ENCODE results near the gene ACSL6. TPM values are rescaled to one million over a fixed set of nuclear protein-coding genes. Genes with fewer than 3 reads are reported as not detected.

The ACSL6 gene
- total RNA-seq, 1 donor from 2014 or later: 0.59 TPM

DNA sequence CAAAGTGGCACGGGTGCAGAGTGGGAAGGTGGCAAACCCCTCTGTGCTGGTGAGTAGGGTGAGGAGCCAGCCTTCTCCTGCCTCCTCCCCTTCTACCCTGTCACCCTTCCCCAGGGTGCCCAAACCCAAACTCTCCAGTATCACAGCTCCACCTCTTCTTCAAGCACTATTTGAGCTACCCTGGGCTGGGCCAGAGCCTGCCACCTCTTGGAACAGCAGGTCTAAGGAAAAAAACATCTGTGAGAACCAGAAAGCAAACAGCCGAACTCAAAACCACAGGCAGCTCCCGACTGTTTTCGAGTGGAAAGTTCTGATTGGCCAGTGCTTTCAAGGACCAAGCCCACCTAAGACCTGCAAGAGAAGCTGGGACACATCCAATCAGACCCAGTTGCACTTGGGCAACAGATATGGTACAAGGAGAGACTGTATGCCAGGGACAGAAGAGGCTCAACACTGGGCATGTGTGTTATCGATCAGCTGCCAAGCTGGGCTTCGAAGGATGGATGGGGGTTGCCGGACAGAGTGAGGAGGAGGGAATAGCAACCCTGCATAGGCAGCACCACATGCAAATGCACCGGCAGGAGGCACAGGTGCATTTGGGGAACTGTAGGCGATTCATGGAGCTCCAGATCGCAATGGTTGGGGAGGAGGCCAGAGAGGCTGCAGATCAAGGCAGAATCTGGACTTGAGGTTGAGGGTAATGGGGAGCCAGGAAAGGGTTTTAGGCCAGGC lies 19.7 kb downstream of the ACSL6 start:
- no peaks in the 10 kb centered on the region for H3K9me3 ChIP-seq
- DNase-seq (peak; percentile 22), ATAC-seq (no peak)
- H3K4me3 ChIP-seq: no peak overlapping the region
- H3K27me3 ChIP-seq (ENCODE audit: low read depth): no peaks in the 10 kb centered on the region
- no peaks in the 10 kb centered on the region for H3K36me3 ChIP-seq
- no peak overlapping the region for H3K27ac ChIP-seq
- TF ChIP-seq, protein P1, sequence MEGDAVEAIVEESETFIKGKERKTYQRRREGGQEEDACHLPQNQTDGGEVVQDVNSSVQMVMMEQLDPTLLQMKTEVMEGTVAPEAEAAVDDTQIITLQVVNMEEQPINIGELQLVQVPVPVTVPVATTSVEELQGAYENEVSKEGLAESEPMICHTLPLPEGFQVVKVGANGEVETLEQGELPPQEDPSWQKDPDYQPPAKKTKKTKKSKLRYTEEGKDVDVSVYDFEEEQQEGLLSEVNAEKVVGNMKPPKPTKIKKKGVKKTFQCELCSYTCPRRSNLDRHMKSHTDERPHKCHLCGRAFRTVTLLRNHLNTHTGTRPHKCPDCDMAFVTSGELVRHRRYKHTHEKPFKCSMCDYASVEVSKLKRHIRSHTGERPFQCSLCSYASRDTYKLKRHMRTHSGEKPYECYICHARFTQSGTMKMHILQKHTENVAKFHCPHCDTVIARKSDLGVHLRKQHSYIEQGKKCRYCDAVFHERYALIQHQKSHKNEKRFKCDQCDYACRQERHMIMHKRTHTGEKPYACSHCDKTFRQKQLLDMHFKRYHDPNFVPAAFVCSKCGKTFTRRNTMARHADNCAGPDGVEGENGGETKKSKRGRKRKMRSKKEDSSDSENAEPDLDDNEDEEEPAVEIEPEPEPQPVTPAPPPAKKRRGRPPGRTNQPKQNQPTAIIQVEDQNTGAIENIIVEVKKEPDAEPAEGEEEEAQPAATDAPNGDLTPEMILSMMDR (IDR thresholded peaks at IDR 0.05): no peak
- intact Hi-C loops (cut with DNase I): no loop called here
- no peaks in the 10 kb centered on the region for H3K4me1 ChIP-seq

- ATAC-seq: no peak
- intact Hi-C loops (cut with DNase I): no loop called here
- peak; percentile 33 for DNase-seq
- no peaks in the 10 kb centered on the region for H3K4me1 ChIP-seq
- H3K27me3 ChIP-seq (ENCODE audit: low read depth): no peaks in the 10 kb centered on the region
- H3K4me3 ChIP-seq: no peak overlapping the region
- TF ChIP-seq, protein P1 (IDR thresholded peaks at IDR 0.05): no peak
- no peaks in the 10 kb centered on the region for H3K9me3 ChIP-seq
- no peak overlapping the region for H3K27ac ChIP-seq
- H3K36me3 ChIP-seq: no peaks in the 10 kb centered on the region
These were observed 20.7 kb downstream of the ACSL6 start for GRCh38 chr5:131990716-131991115.

- DNase-seq: peak; percentile 17
- Histone ChIP-seq H3K9me3 (no peaks in the 10 kb centered on the region), H3K4me1 (no peaks in the 10 kb centered on the region), H3K4me3 (no peak overlapping the region), H3K36me3 (no peaks in the 10 kb centered on the region), H3K27me3 (ENCODE audit: low read depth) (no peaks in the 10 kb centered on the region), H3K27ac (no peak overlapping the region)
- intact Hi-C loops (cut with DNase I): no loop called here
- no peak for ATAC-seq
- TF ChIP-seq, protein P1 (IDR thresholded peaks at IDR 0.05): no peak
These were observed 22.9 kb downstream of the ACSL6 start for GRCh38 chr5:131988601-131989000.

- Histone ChIP-seq H3K36me3 (no peaks in the 10 kb centered on the region), H3K4me3 (no peak overlapping the region), H3K4me1 (no peaks in the 10 kb centered on the region), H3K9me3 (no peaks in the 10 kb centered on the region), H3K27ac (no peak overlapping the region), H3K27me3 (ENCODE audit: low read depth) (no peaks in the 10 kb centered on the region)
- ATAC-seq (no peak), DNase-seq (peak; percentile 30)
- TF ChIP-seq, protein P1 (IDR thresholded peaks at IDR 0.05): no peak
- intact Hi-C loops (cut with DNase I): no loop called here
These were observed 24.2 kb downstream of the ACSL6 start for GRCh38 chr5:131987251-131987650.

DNA sequence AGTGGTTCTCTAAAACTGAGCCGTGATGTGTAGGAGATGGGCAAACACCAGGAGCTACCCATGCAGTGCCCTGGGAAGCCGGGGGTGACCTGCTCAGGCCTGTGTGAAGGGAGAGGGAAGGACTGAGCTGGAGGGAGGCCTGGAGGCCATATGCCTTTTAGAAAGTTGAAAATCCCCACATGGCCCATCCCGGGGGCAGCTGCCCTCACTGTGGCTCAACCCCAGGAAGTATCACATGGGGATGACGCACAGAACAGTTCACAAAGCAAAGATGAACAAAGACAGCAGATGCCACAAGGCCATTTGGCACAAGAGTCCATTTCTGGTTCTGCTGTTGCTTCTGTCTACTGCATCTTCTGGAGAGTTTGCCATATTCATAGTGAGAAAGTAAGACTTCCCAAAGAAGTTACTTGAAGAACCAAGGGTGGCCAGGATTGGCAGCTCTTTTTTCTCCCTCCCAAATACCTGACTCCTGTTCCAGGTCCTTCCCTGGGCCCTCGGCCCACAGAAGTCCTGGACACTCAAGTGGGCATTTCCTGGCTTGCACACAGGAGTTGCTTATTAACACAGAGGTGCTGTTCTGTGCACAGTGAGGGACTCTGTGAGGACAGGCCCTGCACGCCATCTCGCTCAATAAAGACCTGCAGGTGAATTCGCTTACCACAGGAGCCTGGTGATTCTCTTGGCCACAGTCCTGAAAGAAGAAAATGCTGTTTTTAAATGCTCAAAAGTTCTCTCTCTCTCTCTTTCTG lies 25.1 kb downstream of the ACSL6 start:
- H3K9me3 ChIP-seq: no peaks in the 10 kb centered on the region
- intact Hi-C loops (cut with DNase I): no loop called here
- no peaks in the 10 kb centered on the region for H3K27me3 ChIP-seq (ENCODE audit: low read depth)
- DNase-seq (peak; percentile 34), ATAC-seq (no peak)
- no peaks in the 10 kb centered on the region for H3K36me3 ChIP-seq
- H3K27ac ChIP-seq: no peak overlapping the region
- H3K4me3 ChIP-seq: no peak overlapping the region
- no peaks in the 10 kb centered on the region for H3K4me1 ChIP-seq
- TF ChIP-seq, protein P1 (IDR thresholded peaks at IDR 0.05): no peak

All from lower lobe of right lung (tissue), 2 donors.